ENCODE measurements around the gene SLC27A3.

- TF ChIP-seq GATA1 (IDR thresholded peaks at IDR 0.05; ENCODE audit: low read depth, low read length) (no peak), POLR2A (IDR thresholded peaks at IDR 0.05; ENCODE audit: low read length) (no peak)
These were observed 14.8 kb upstream of the SLC27A3 start for GRCh38 chr1:153760440-153760839.

Data from erythroblast (primary cell).